Mucosa of stomach (tissue), 1 donor: ENCODE data around the gene ELN.

ENCODE experiments used
- H3K27me3 ChIP-seq: one replicate; pipeline ENCODE4 v1.7.0; 2013; ENCODE audit warnings: mild to moderate bottlenecking, low read length; ENCODE audit not compliant: control insufficient read depth, insufficient read depth
- H3K36me3 ChIP-seq: one replicate; pipeline ENCODE4 v1.7.0; 2013; ENCODE audit warnings: low read length; ENCODE audit not compliant: control insufficient read depth, insufficient read depth
- H3K4me1 ChIP-seq: one replicate; pipeline ENCODE4 v1.7.0; 2013; ENCODE audit warnings: mild to moderate bottlenecking, low read length; ENCODE audit not compliant: control insufficient read depth, insufficient read depth
- H3K4me3 ChIP-seq: one replicate; pipeline ENCODE4 v1.7.0; 2013; ENCODE audit warnings: low read length
- H3K9ac ChIP-seq: one replicate; pipeline ENCODE4 v1.7.0; 2013; ENCODE audit warnings: mild to moderate bottlenecking, low read length, moderate library complexity
- H3K9me3 ChIP-seq: one replicate; pipeline ENCODE4 v1.7.0; 2013; ENCODE audit warnings: mild to moderate bottlenecking, low read length, moderate library complexity; ENCODE audit not compliant: control insufficient read depth
- donor health status: Pancreatic carcinoma.

Gene ELN

GRCh38 chr7:73991522-73992100, 36.4 kb upstream of the ELN start:
- H3K9ac ChIP-seq: no peak overlapping the region
- no peaks in the 10 kb centered on the region for H3K9me3 ChIP-seq
- H3K4me1 ChIP-seq: no peaks in the 10 kb centered on the region
- no peak overlapping the region for H3K4me3 ChIP-seq
- H3K27me3 ChIP-seq: no peaks in the 10 kb centered on the region
- no peaks in the 10 kb centered on the region for H3K36me3 ChIP-seq

- Histone ChIP-seq H3K36me3 (no peaks in the 10 kb centered on the region), H3K27me3 (no peaks in the 10 kb centered on the region), H3K9me3 (no peaks in the 10 kb centered on the region), H3K4me1 (no peaks in the 10 kb centered on the region), H3K4me3 (no peak overlapping the region), H3K9ac (no peak overlapping the region)
Observed at GRCh38 chr7:73992101-73992562, 35.8 kb upstream of the ELN start.

DNA sequence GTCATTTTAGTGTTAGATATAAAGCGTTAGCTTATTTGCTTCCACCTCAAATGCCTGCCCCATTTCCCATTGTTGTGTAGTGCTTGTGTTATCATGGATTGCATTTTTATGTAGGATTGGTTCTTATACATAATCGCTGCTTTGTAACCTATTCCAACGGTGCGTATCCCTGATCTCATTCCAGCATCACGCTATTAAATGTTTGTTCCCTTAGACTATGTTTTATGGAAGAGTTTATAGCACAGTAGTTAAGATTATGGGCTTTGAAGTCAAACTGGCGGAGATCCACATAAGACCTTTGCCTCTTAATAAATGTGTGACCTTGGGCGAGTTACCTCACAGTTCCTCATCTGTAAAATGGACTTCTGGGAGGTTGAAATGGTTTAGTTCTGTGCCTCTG, 34.0 kb upstream of the ELN start:
- H3K9me3 ChIP-seq: no peaks in the 10 kb centered on the region
- H3K36me3 ChIP-seq: no peaks in the 10 kb centered on the region
- no peak overlapping the region for H3K4me3 ChIP-seq
- no peak overlapping the region for H3K9ac ChIP-seq
- no peaks in the 10 kb centered on the region for H3K27me3 ChIP-seq
- H3K4me1 ChIP-seq: no peaks in the 10 kb centered on the region

GRCh38 chr7:73994761-73995160, 33.2 kb upstream of the ELN start:
- H3K9me3 ChIP-seq: no peaks in the 10 kb centered on the region
- H3K36me3 ChIP-seq: no peaks in the 10 kb centered on the region
- no peak overlapping the region for H3K9ac ChIP-seq
- H3K4me1 ChIP-seq: no peaks in the 10 kb centered on the region
- H3K4me3 ChIP-seq: no peak overlapping the region
- no peaks in the 10 kb centered on the region for H3K27me3 ChIP-seq

DNA sequence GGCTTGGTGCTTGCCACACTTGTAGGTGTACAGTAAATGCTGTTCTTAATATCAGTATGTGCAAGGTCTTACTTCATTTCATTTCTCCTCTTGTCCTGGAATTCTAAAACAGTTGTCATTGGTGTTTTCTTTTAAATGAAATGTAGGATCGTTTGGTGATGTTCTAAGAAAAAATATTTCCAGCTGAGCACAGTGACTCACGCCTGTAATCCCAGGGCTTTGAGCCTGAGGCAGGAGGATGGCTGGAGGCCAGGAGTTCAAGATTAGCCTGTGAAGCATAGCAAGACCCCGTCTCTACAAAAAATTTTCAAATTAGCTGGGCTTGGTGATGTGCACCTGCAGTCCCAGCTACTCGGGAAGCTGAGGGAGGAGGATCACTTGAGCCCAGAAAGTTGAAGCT, 32.6 kb upstream of the ELN start:
- H3K4me3 ChIP-seq: no peak overlapping the region
- no peaks in the 10 kb centered on the region for H3K36me3 ChIP-seq
- H3K27me3 ChIP-seq: no peaks in the 10 kb centered on the region
- H3K9me3 ChIP-seq: no peaks in the 10 kb centered on the region
- no peak overlapping the region for H3K9ac ChIP-seq
- H3K4me1 ChIP-seq: no peaks in the 10 kb centered on the region

GRCh38 chr7:73995821-73996511, 32.0 kb upstream of the ELN start:
- Histone ChIP-seq H3K36me3 (no peaks in the 10 kb centered on the region), H3K9ac (no peak overlapping the region), H3K27me3 (no peaks in the 10 kb centered on the region), H3K4me1 (no peaks in the 10 kb centered on the region), H3K4me3 (no peak overlapping the region), H3K9me3 (no peaks in the 10 kb centered on the region)

DNA sequence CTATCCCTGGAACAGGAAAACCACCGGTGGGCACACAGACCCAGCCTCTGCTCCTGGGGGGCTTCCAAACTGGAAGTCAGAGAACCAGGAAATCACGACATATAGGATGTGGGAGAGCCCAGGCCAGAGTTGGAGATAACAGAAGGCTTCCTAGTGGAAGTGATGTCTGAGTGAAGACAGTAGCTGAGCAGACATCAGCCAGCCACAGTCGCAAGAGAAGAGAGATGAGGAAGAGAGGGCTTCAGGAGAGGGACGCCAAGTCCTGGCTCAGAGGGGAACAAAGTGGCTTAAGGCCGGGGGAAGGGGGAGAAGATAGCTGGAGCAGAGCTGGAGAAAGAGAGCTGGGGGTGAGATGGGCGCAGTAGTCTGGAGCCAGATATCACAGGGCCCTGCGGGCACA, 30.9 kb upstream of the ELN start:
- Histone ChIP-seq H3K4me3 (no peak overlapping the region), H3K27me3 (no peaks in the 10 kb centered on the region), H3K9me3 (no peaks in the 10 kb centered on the region), H3K4me1 (no peaks in the 10 kb centered on the region), H3K36me3 (no peaks in the 10 kb centered on the region), H3K9ac (no peak overlapping the region)

- Histone ChIP-seq H3K4me1 (peaks cover 11% of the 10 kb centered on the region), H3K36me3 (no peaks in the 10 kb centered on the region), H3K9me3 (no peaks in the 10 kb centered on the region), H3K4me3 (no peak overlapping the region), H3K27me3 (no peaks in the 10 kb centered on the region), H3K9ac (no peak overlapping the region)
Observed at GRCh38 chr7:73999664-74000435, 28.1 kb upstream of the ELN start.

- no peak overlapping the region for H3K9ac ChIP-seq
- H3K4me3 ChIP-seq: no peak overlapping the region
- peaks cover 11% of the 10 kb centered on the region for H3K4me1 ChIP-seq
- H3K27me3 ChIP-seq: no peaks in the 10 kb centered on the region
- H3K36me3 ChIP-seq: no peaks in the 10 kb centered on the region
- no peaks in the 10 kb centered on the region for H3K9me3 ChIP-seq
Observed at GRCh38 chr7:74000489-74001149, 27.4 kb upstream of the ELN start.

DNA sequence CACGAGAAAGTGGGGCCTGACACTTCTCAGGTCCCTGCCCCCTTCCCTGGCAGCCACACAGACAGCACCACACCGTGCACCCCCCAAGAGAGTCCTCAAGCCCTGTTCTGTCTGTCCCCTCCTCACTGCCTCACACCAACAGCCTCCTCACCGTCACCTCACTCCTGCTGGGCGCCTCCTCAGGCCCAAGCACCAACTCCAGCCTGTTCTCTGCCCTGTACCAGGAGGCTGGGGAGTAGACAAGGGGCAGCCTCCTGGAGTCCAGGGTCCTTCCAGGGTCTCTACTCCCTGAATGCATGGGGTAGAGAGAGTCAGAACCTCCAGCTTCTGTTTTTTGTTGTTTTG, 26.9 kb upstream of the ELN start:
- H3K36me3 ChIP-seq: no peaks in the 10 kb centered on the region
- H3K9ac ChIP-seq: no peak overlapping the region
- no peak overlapping the region for H3K4me3 ChIP-seq
- no peaks in the 10 kb centered on the region for H3K27me3 ChIP-seq
- peaks cover 11% of the 10 kb centered on the region for H3K4me1 ChIP-seq
- H3K9me3 ChIP-seq: no peaks in the 10 kb centered on the region

DNA sequence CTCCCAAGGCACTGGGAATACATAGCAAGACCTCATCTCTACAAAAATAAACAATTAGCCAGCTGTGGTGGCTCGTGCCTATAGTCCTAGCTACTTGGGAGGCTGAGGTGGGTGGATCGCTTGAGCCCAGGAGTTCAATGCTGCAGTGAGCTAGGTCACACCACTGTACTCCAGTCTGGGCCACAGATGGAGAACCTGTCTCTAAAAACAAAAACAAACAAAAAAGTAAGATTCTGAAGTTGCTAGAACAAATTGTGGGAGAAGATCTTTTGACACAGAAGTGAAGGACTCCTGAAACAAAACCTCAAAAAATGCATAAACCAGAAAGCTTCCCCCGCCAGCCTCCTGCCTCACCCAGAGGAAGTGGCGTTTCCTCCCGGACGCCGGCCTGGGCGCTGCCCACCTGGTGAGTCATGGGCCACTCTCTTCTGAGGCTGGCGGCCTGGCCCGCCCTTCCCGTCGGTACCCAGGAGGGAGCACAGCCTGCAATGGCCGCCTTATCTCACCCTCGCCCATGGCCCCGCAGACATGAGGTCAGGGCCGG, 25.4 kb upstream of the ELN start:
- no peaks in the 10 kb centered on the region for H3K36me3 ChIP-seq
- no peaks in the 10 kb centered on the region for H3K27me3 ChIP-seq
- H3K9me3 ChIP-seq: no peaks in the 10 kb centered on the region
- no peak overlapping the region for H3K9ac ChIP-seq
- peaks cover 19% of the 10 kb centered on the region for H3K4me1 ChIP-seq
- H3K4me3 ChIP-seq: no peak overlapping the region

DNA sequence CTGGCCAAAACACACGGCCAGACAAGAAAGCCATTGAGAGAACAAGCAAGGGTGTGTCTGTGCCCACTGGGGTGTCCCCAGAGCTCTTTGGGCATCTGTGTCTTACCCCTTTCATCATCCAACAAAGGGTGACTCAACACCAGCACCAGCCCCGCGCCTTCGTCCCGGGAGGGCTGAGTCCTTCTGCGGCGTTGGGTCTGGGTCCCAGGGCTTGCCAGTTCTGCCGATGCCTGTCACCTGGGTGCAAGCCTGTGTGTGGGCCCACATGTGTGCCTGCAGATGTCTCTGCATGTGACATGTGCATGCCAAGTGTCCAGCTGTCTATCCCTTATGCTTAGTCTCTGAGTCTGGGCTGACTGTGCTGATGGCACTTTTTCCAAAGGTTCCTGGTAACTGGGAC, 24.4 kb upstream of the ELN start:
- Histone ChIP-seq H3K27me3 (no peaks in the 10 kb centered on the region), H3K9ac (no peak overlapping the region), H3K9me3 (no peaks in the 10 kb centered on the region), H3K36me3 (no peaks in the 10 kb centered on the region), H3K4me3 (no peak overlapping the region), H3K4me1 (peaks cover 19% of the 10 kb centered on the region)
